Endometrial microvascular endothelial cells (primary cell): Measurements from ENCODE around the gene SARNP. TPM values are rescaled to one million over a fixed set of nuclear protein-coding genes. Genes with fewer than 3 reads are reported as not detected.
"Not testable (repeated sequence)": the region's sequence is repeated elsewhere in the genome, so short reads cannot be mapped to it uniquely, and the experiment has no call there.

Experiments used
- in situ Hi-C: cut with HindIII; loops from 2 replicates; pipeline ENCODE4 v1.10.0; 2017; ENCODE audit warnings: low sequenced_read_pairs, low pct_unique_long_range_greater_than_20kb; ENCODE audit errors: inconsistent ontology term
- total RNA-seq: library from RNA; depleted of rRNA; stranded (reverse); fragments of >200 nt; gene quantifications from one replicate; pipeline ENCODE4 v1.2.3, GENCODE V29; 2015; ENCODE audit errors: inconsistent ontology term

Gene SARNP, protein sequence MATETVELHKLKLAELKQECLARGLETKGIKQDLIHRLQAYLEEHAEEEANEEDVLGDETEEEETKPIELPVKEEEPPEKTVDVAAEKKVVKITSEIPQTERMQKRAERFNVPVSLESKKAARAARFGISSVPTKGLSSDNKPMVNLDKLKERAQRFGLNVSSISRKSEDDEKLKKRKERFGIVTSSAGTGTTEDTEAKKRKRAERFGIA
- total RNA-seq = 85.2 TPM

DNA sequence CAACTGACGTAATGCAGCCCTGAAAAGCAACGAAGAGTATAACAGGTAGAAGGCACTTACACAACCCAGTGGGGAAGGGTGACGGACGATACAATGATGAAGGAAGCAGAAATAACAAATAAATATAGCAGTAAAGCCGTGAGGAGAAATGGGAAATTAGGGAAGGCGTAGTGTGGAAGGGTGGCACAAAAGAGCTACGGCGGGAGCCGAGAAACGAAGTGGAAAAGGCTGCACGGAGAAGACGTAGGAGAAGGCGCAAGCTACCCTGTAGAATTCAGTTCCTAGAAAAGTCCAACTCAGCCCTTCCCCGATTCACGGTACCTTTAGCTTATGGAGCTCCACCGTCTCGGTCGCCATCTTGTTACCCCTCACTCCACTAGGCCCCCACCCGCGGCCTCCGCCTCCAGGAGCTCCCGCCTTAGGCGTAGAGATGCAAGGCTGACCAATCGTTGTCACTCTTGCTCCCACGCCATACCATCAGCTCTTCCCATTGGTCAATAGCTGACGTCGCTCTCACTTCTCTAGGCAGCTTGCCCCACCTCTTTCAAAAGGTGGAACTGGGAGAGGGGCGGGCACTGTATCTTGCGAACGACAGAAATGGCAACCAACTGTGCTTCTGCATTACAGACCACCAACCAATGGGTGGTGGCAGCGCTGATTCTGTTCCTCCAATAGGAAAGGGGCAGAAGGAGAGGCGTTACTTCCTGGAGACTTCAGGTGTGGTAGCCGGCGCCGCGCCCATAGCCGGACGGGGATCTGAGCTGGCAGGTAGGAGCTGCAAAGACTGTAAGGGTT lies at the start of gene SARNP, which contains the start of gene ORMDL2:
Gene SARNP (minus strand): TSS at position 380 of the 795 bp plus-strand sequence. CDS start 23 bp downstream, at position 357.
Gene ORMDL2 (plus strand): TSS at position 697 of the 795 bp plus-strand sequence. CDS start 959 bp downstream, outside the sequence.
- in situ Hi-C loops = no loop called here

DNA sequence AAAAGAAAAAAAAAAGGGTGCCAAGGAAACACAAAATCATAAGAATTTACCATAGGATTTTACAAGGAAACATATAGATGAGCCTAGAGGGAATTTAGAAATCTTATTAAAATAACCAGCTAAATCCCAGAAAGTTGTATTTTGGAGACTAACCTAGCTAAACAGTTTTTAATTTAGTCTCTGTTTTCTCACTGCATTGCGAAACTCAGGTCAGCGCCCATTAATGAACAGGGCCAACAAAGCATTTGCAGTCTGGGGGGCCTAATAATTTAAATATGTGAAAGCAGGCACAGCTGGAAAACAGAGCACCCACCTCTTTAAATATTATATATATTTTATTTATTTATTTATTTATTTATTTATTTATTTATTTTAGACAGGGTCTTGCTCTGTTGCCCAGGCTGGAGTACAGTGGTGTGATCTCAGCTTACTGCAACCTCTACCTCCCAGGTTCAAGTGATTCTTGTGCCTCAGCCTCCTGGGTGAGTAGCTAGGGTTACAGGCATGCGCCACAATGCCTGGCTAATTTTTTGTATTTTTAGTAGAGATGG lies 49.0 kb upstream of the SARNP start:
- in situ Hi-C loops = not testable (repeated sequence)

GRCh38 chr12:55865327-55865726 lies 47.8 kb upstream of the SARNP start:
- in situ Hi-C loops = no loop called here

- in situ Hi-C loops = not testable (repeated sequence)
Measured at GRCh38 chr12:55862931-55863330, 45.4 kb upstream of the SARNP start.

GRCh38 chr12:55862286-55862685 lies 44.8 kb upstream of the SARNP start:
- in situ Hi-C loops = no loop called here

DNA sequence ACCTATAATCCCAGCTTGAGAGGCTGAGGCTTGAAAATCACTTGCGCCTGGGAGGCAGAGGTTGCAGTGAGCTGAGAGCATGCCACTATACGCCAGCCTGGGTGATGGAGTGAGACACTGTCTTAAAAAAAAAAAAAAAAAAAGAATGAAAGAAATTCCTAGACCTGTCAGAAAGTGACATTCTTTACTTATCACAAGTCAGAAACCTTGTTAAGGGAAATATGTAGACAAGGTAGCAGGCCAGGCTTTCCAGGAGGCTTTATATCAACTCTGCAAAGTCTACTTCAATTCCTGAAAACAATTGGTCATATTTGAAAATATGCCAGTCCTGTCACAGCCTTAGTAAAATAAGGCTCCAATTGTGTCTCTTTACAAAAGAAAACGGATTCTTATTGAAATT lies 44.3 kb upstream of the SARNP start:
- in situ Hi-C loops = no loop called here

- in situ Hi-C loops = no loop called here
Measured at GRCh38 chr12:55861396-55861795, 43.9 kb upstream of the SARNP start.

DNA sequence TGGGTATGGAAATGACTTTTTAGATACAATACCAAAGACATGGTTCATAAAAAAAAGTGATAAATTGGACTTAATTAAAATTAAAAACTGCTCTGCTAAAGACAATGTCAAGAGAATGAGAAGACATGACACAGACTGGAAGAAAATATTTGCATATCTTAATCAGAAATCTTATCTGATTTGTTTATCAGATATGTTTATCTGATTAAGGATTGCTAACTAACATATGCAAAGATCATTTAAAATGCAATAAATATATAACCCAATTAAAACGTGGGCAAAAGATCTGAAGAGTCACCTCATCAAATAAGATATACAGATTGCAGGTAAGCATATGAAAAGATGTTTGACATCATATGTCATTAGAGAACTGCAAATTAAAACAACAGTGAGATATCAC lies 35.2 kb upstream of the SARNP start:
- in situ Hi-C loops = no loop called here

- in situ Hi-C loops = no loop called here
Measured at GRCh38 chr12:55850893-55851292, 33.4 kb upstream of the SARNP start.

- in situ Hi-C loops = no loop called here
Measured at GRCh38 chr12:55850401-55850800, 32.9 kb upstream of the SARNP start.

- in situ Hi-C loops = no loop called here
Measured at GRCh38 chr12:55849616-55850343, 32.3 kb upstream of the SARNP start.

DNA sequence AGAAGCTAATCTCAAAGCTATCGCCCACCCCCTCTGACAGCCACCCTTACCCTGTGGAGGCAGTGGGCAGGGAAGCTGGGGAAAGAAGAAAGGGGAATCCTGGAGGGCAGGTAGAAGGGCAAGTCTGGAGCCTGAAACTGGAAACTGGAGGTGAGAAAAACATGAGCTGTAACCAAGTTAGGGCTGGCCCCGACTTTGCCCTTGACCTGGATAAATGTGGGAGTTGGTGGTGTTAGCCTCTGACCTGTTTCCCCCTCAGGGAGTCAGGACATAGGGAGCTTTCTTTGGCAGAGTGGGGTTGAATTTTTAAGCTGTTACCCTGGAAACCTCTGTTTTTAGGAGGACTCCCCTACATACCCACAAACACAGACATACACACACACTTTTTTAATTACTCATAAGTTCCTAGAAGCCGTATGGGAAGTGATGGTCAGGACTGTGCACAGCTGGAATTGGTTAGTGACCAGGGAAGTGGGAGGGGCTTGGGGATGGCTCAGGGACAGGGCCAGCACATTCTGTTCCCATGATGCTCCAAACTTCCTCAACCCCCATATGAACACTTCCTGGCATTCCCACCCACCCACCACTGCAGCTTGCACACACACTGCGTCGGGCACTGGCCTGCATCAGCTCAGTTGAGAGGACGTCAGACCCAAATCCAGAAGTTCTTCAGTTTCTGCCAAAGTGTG lies 30.2 kb upstream of the SARNP start:
- in situ Hi-C loops = no loop called here

DNA sequence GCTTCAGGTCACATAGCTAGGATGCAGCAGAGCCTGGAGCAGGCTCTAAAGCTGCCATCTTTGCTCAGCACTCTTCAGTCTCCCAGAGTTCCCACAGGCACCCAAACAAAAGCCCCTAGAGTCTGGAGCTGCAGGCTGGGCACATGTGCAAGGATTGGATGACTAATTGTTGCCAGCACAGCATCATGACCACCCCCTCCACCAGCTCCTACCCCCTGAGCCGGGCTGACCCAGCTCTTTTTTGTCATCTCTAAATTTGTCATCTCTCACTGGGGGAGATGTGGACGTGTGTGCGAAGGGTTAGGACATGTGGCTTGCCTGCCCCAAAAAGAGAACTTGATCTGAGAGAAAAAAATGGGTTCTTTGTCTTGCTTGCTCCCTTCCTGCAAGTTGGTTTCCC lies 29.5 kb upstream of the SARNP start:
- in situ Hi-C loops = no loop called here

GRCh38 chr12:55845785-55846496 lies 28.4 kb upstream of the SARNP start:
- in situ Hi-C loops = no loop called here

DNA sequence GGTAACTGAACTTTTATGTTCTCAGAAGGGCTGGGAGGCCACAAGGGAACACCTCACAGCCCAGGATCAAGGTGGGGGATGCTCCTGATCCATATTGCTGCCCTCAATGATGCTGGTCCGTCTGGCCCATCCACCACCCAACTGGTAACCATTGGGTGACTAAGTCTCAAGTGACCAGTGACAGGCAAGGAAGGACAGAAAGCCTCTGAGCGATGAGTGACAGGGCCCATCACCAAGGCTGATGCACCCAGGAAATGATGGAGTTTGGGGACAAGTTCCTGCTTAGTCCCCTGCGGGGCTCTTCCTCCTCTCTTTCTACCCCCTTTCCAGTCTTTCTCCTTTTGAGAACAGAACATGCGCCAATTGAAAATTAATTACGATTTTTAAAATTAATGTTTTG lies 27.8 kb upstream of the SARNP start:
- in situ Hi-C loops = no loop called here

DNA sequence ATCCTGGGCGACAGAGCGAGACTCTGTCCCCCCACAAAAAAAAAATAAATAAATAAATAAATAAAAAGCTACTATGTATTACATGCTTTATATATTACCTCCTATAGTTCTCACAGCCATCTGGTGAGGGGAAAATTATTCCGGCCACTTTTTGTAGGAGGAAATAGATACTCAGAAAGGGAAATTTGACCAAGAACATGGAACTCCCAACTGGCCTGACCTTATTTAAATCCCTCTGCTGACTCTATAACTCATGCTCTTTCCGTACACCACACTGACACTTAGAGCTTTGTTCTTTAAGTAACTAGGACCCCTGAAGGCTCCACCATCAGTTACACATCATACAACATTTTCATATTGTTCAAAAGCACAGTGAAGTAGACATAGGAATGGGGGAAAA lies 27.4 kb upstream of the SARNP start:
- in situ Hi-C loops = no loop called here

DNA sequence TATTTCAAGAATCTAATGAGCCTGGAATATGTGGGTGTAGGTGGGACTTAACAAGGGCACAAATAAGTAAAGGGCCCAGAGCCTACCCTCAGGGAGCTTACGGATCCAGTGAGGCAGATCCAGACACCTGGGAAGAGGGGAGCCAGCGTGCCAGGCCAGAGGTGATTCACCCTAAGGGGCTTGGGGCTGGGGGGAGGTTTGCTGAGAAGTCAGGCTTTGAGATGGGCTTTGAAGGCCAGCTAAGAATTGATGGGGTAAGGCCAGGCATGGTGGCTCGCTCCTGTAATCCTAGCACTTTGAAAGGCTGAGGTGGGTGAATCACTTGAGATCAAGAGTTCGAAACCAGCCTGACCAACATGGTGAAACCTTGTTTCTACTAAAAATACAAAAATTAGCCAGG lies 25.9 kb upstream of the SARNP start:
- in situ Hi-C loops = no loop called here

- in situ Hi-C loops = no loop called here
Measured at GRCh38 chr12:55842681-55843429, 25.3 kb upstream of the SARNP start, which contains the start of gene MMP19. Gene MMP19, minus strand, starts transcription at chr12:55842936. Its CDS starts 106 bp downstream, at chr12:55842830.
